AG09309 (cell line): Measurements from ENCODE around the gene ZNF185.

Experiments used
- DNase-seq: peaks from one replicate; pipeline ENCODE4 v3.0.0-alpha.2; 2010; ENCODE audit warnings: low read depth
- H3K4me3 ChIP-seq: 2 replicates; pipeline ENCODE4 v1.5.1; 2011; ENCODE audit warnings: mild to moderate bottlenecking, low read depth, low read length, moderate library complexity; ENCODE audit not compliant: control insufficient read depth
- TF ChIP-seq, protein P1 (sequence below): IDR thresholded peaks from 2 replicates; pipeline ENCODE4 v1.5.1; 2011; ENCODE audit warnings: mild to moderate bottlenecking, low read depth, low read length, inconsistent platforms; ENCODE audit not compliant: insufficient read depth, control insufficient read depth; ENCODE audit errors: missing control alignments

ZNF185 gene

DNA sequence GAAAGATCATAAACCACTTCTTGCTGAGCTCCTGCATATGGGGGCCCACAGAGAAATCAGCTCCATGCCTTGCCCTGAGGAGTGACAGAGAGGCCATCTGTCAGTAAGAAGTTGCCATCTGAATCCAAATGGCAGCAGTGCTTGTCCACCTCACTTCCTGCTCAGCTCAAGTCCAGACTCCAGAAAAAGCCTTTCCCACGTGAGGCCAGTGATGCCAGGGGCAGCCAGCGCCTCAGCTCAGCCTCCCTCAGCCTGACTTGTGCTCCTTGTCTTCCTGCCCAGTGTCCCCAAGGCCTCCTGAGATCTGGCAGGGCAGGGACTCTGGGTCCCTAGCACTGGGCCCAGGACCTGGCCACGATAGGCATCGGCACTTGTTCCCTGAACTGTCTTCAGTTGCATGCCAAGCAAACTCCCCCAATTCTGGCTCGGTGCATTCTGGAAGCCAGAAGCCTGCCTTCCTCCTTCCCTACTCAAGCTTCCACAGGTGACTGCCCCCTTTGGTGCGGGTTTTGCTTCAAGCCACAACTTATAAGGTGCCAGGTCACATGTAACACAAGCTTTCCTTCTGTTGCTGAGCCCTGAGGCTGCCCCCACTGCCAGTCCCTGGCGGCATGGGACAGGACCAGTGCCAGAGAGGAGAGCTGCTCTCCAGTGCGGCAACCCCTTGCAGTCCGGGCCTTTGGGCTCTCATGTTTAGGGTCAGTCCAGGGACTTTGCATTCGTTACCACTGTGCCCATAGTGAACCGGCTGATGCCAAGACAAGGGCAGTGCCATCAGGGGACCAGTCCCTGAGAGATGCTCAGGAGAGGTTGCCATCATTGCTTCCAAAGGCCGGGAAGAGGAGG is 2.2 kb downstream of the ZNF185 start:
- TF ChIP-seq, protein P1, sequence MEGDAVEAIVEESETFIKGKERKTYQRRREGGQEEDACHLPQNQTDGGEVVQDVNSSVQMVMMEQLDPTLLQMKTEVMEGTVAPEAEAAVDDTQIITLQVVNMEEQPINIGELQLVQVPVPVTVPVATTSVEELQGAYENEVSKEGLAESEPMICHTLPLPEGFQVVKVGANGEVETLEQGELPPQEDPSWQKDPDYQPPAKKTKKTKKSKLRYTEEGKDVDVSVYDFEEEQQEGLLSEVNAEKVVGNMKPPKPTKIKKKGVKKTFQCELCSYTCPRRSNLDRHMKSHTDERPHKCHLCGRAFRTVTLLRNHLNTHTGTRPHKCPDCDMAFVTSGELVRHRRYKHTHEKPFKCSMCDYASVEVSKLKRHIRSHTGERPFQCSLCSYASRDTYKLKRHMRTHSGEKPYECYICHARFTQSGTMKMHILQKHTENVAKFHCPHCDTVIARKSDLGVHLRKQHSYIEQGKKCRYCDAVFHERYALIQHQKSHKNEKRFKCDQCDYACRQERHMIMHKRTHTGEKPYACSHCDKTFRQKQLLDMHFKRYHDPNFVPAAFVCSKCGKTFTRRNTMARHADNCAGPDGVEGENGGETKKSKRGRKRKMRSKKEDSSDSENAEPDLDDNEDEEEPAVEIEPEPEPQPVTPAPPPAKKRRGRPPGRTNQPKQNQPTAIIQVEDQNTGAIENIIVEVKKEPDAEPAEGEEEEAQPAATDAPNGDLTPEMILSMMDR, result no peak
- no peak overlapping the region for H3K4me3 ChIP-seq
- no peak for DNase-seq

DNA sequence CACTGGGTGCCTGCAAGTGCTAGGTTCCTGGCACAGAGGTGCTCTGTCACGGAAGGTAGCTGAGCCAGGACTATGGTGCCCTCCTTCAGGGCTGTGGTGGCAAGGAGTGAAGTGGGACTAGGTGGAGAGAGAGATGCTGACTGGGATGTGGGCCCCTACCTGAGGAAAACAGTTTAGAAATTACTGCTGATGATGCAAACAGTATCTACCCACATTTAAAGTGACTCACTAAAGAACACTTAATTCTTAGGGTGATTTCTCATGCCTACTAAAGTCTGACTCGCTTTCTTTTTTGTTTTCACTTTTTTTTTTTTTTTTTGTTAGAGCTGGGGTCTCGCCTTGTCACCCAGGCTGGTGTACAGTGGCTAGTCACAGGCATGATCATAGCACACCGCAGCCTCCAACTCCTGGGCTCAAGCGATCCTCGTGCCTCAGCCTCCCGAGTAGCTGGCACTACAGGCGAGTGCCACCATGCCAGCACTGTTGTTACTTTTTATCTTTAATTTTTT is 3.1 kb downstream of the ZNF185 start:
- TF ChIP-seq, protein P1, result no peak
- no peak overlapping the region for H3K4me3 ChIP-seq

GRCh38 chrX:152901816-152902501 is 4.1 kb downstream of the ZNF185 start:
- TF ChIP-seq, protein P1, result no peak
- H3K4me3 ChIP-seq, result no peak overlapping the region
- no peak for DNase-seq

More for the DNA sequence above, 3.1 kb downstream of the ZNF185 start:
- DNase-seq, result no peak

DNA sequence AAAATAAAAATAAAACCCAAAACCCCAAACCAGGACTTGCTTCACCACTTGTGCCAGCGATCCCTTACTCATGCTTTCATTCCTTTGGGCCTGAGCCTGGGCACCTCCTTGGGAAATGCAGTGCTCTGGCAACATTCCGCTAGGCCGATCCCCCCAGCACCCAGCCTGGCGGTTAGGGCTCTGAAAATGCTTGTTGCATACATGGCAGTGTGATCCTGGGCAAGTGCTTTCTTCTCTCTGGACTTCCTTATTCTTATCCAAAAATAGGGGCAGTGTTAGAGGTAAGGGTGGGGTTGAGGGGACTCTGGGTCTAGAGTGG is 4.6 kb downstream of the ZNF185 start:
- DNase-seq, result no peak
- H3K4me3 ChIP-seq, result no peak overlapping the region
- TF ChIP-seq, protein P1, result no peak

DNA sequence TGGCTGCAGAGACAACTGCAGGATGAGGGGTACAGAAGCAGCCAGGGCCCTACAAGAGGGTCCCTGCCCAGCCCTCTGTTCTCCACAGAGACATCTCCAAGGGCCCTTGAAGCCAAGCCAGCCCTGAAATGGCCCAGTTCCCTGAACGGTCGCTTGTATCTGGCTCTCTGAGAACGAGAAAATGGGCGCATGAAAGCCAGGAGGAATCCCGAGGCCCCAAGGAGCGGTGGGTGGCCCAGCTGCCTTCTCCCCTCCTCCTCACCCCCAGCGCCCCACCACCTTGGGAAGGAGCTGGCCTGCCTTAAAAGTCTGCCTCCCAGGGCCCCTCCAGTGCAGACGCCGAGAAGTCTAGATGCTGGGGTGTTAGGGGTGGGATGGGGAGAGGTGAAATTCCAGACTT is 5.7 kb downstream of the ZNF185 start:
- no peak for DNase-seq
- no peak overlapping the region for H3K4me3 ChIP-seq
- TF ChIP-seq, protein P1, result no peak

DNA sequence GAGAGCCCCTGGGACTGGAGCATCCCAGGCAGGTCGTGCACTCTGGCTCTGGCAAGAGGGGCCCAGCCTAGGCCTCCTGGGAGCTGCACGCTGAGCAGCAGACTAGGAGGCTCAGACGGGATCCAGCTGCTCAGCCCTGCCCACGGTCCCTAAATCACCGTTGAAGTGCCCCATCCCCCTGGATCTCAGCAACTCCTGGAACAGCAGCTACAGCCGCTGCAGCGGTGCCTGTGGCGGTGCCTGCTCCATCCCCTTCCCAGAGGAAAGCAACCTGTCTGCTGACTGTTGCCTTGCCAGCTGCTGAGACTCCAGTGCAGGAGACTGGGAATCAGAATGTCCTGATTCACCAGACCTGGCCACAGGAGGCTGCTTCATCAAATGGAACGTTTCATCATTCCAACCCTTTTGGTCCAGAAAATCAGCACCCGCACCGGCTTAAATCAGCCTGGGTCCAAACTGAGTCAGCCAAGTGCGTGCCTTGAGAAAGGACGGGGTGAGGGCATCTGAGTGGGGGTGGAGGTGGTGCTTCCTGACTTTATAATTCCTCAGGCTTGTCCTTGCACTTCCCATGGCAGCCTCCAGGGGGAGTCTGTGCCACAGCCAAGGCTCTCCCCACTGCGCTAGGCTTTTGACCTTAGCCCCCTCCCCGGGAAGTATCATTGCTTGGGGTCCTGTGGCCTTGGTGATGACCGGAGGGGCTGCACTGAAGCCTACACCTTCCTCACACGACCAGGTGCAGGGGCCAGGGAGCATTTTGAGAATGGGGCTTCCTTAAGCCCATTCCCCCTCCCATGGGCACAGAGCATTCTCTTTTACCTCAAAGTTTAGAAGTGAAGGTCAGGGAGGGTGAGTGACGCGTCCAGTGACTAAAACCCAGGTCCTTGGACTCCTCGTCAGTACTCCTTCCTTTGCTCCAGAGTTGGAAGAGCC is 6.5 kb downstream of the ZNF185 start:
- H3K4me3 ChIP-seq, result no peak overlapping the region
- TF ChIP-seq, protein P1, result peak; percentile 80
- peak; percentile 13 for DNase-seq
